ENCODE measurements around the gene DIPK2B.

The DIPK2B gene

GRCh38 chrX:45157647-45158046, 43.0 kb downstream of the DIPK2B start:
- DNase-seq (ENCODE audit: low read depth), result no peak

- DNase-seq (ENCODE audit: low read depth), result no peak
Measured at GRCh38 chrX:45154462-45154861, 46.2 kb downstream of the DIPK2B start.

GRCh38 chrX:45154033-45154360, 46.7 kb downstream of the DIPK2B start:
- no peak for DNase-seq (ENCODE audit: low read depth)

All from stimulated activated CD8-positive, alpha-beta memory T cell treated with anti-CD3 and anti-CD28 coated beads, Interleukin-12 subunit alpha, Interleukin-12 subunit beta, amount 100 ng/mL, for 1 hour (primary cell).